H1 (cell line): ENCODE measurements around the gene ABCA2. TPM values are rescaled to one million over a fixed set of nuclear protein-coding genes. Genes with fewer than 3 reads are reported as not detected.
A peak's percentile ranks its signal among the peaks of the same experiment; 100 is the strongest.

Source experiments
- CTCF ChIA-PET: fragments of 300-600 bp; sonication (Branson Sonifier 250); formaldehyde crosslinking; loops from one replicate; lab custom pipeline; 2021; ENCODE audit not compliant: partially characterized antibody; lab: Charles Lee
- POLR2A ChIA-PET: fragments of 300-600 bp; sonication (Branson Sonifier 250); formaldehyde crosslinking; loops from one replicate; lab custom pipeline; 2021; ENCODE audit warnings: inconsistent platforms; ENCODE audit not compliant: partially characterized antibody; lab: Charles Lee
- DNase-seq, 2 experiments: peaks; one replicate each; pipeline versions ENCODE4 v3.0.0 to v3.0.0-alpha.2; 2010 to 2022; ENCODE audit warnings: low spot score in 2 of 2, low read depth in 1 of 2, mixed read lengths in 1 of 2
- FAIRE-seq: peaks from 2 replicates; lab custom pipeline; 2011; peaks lifted over from hg19 to GRCh38; lab: Jason Lieb, UNC
- H2AFZ ChIP-seq: 2 replicates; pipeline ENCODE4 v1.8.1; 2012; ENCODE audit warnings: low read length, inconsistent platforms
- H2AK5ac ChIP-seq: 2 replicates; pipeline ENCODE4 v1.6.1; 2013; ENCODE audit warnings: low read depth, low read length
- H2BK120ac ChIP-seq: replicated peaks from 2 replicates; pipeline ENCODE3; 2013; ENCODE audit warnings: low read depth, low read length, inconsistent platforms
- H2BK12ac ChIP-seq: 2 replicates; pipeline ENCODE4 v1.6.1; 2013; ENCODE audit warnings: low read depth, low read length
- H2BK15ac ChIP-seq: 2 replicates; pipeline ENCODE4 v1.6.1; 2013; ENCODE audit warnings: low read length
- H2BK20ac ChIP-seq: 2 replicates; pipeline ENCODE4 v1.6.1; 2013; ENCODE audit warnings: low read length
- H2BK5ac ChIP-seq: 2 replicates; pipeline ENCODE4 v1.6.1; 2013; ENCODE audit warnings: low read depth, low read length
- H3K14ac ChIP-seq: 2 replicates; pipeline ENCODE4 v1.6.1; 2013; ENCODE audit warnings: inconsistent platforms; ENCODE audit not compliant: insufficient read length
- H3K18ac ChIP-seq: 2 replicates; pipeline ENCODE4 v1.6.1; 2013; ENCODE audit warnings: low read length; ENCODE audit errors: extremely low read depth
- H3K23ac ChIP-seq: 2 replicates; pipeline ENCODE4 v1.6.1; 2013; ENCODE audit warnings: inconsistent platforms; ENCODE audit not compliant: insufficient read length
- H3K23me2 ChIP-seq: 2 replicates; pipeline ENCODE4 v1.6.1; 2013; ENCODE audit warnings: low read depth, low read length
- H3K27ac ChIP-seq: 2 replicates; pipeline ENCODE4 v1.6.1; 2011; ENCODE audit warnings: low read depth, low read length, inconsistent platforms
- H3K27me3 ChIP-seq, 4 experiments: replicated peaks in 1 of 4; 1 replicate in 1 of 4; 2 replicates in 3 of 4; pipeline versions ENCODE4 v1.6.1 to v1.8.1; 2011 to 2013; ENCODE audit warnings: low read length in 3 of 4, mild to moderate bottlenecking in 3 of 4, inconsistent platforms in 2 of 4, mixed read lengths in 2 of 4, moderate library complexity in 1 of 4; ENCODE audit not compliant: control insufficient read depth in 3 of 4, insufficient read depth in 3 of 4; ENCODE audit errors: extremely low read depth in 1 of 4
- H3K36me3 ChIP-seq, 4 experiments: 2 replicates each; pipeline versions ENCODE4 v1.6.1 to v1.8.1; 2011 to 2013; ENCODE audit warnings: mild to moderate bottlenecking in 4 of 4, low read length in 3 of 4, moderate library complexity in 2 of 4, control low read depth in 1 of 4, inconsistent platforms in 1 of 4; ENCODE audit not compliant: insufficient read depth in 4 of 4, control insufficient read depth in 2 of 4
- H3K4ac ChIP-seq: replicated peaks from 2 replicates; pipeline ENCODE3; 2013; ENCODE audit warnings: low read length, low read depth, mixed read lengths, inconsistent platforms; ENCODE audit not compliant: insufficient read length
- H3K4me1 ChIP-seq, 4 experiments: replicated peaks in 1 of 4; 1 replicate in 1 of 4; 2 replicates in 3 of 4; pipeline versions ENCODE4 v1.6.1 to v1.8.1; 2011 to 2013; ENCODE audit warnings: low read length in 3 of 4, inconsistent platforms in 2 of 4, mixed read lengths in 1 of 4; ENCODE audit not compliant: insufficient read depth in 4 of 4, control insufficient read depth in 3 of 4
- H3K4me2 ChIP-seq, 2 experiments: 2 replicates each; pipeline versions ENCODE4 v1.6.1 to v1.8.1; 2011 to 2013; ENCODE audit warnings: low read depth in 2 of 2, low read length in 2 of 2, control low read depth in 1 of 2, inconsistent platforms in 1 of 2, mild to moderate bottlenecking in 1 of 2; ENCODE audit not compliant: insufficient read depth in 1 of 2
- H3K4me3 ChIP-seq, 4 experiments: fragments of 200-600, 300-600 bp in 1 of 4; sonication (generic), shearing (Covaris generic), sonication (Bioruptor Twin) in 1 of 4; 2 replicates each; pipeline versions ENCODE4 v1.5.1 to v1.8.1; 2011 to 2016; ENCODE audit warnings: low read length in 4 of 4, low read depth in 3 of 4, control low read depth in 2 of 4, inconsistent platforms in 2 of 4, mild to moderate bottlenecking in 2 of 4, mixed read lengths in 1 of 4, moderate library complexity in 1 of 4; ENCODE audit not compliant: insufficient read depth in 2 of 4; ENCODE audit errors: extremely low read depth in 1 of 4
- H3K56ac ChIP-seq: replicated peaks from 2 replicates; pipeline ENCODE3; 2013; ENCODE audit warnings: low read depth, mild to moderate bottlenecking, mixed read lengths, low read length, inconsistent platforms; ENCODE audit not compliant: insufficient read length
- H3K79me1 ChIP-seq: 2 replicates; pipeline ENCODE4 v1.6.1; 2013; ENCODE audit warnings: low read depth, low read length, control low read depth
- H3K79me2 ChIP-seq, 2 experiments: 2 replicates each; pipeline versions ENCODE4 v1.6.1 to v1.8.1; 2012 to 2013; ENCODE audit warnings: low read length in 2 of 2, mild to moderate bottlenecking in 2 of 2, inconsistent platforms in 1 of 2; ENCODE audit not compliant: insufficient read depth in 2 of 2, control insufficient read depth in 1 of 2
- H3K9ac ChIP-seq, 4 experiments: replicated peaks in 1 of 4; 1 replicate in 1 of 4; 2 replicates in 3 of 4; pipeline versions ENCODE4 v1.6.1 to v1.8.1; 2011 to 2013; ENCODE audit warnings: low read depth in 3 of 4, low read length in 3 of 4, control low read depth in 2 of 4, mild to moderate bottlenecking in 2 of 4, moderate library complexity in 2 of 4, inconsistent platforms in 1 of 4; ENCODE audit errors: extremely low read depth in 1 of 4
- H3K9me3 ChIP-seq, 2 experiments: 2 replicates each; pipeline versions ENCODE4 v1.6.1 to v1.8.1; 2012 to 2013; ENCODE audit warnings: mild to moderate bottlenecking in 2 of 2, moderate library complexity in 2 of 2, control low read depth in 1 of 2, inconsistent platforms in 1 of 2, low read depth in 1 of 2, low read length in 1 of 2, mixed read lengths in 1 of 2; ENCODE audit not compliant: insufficient read depth in 2 of 2
- H4K20me1 ChIP-seq, 2 experiments: replicated peaks in 1 of 2; 2 replicates each; pipeline versions ENCODE3 to v1.8.1; 2011 to 2013; ENCODE audit warnings: inconsistent platforms in 2 of 2, low read length in 2 of 2, mild to moderate bottlenecking in 1 of 2; ENCODE audit not compliant: insufficient read depth in 2 of 2, control insufficient read depth in 1 of 2
- H4K5ac ChIP-seq: 2 replicates; pipeline ENCODE4 v1.6.1; 2013; ENCODE audit warnings: low read length, low read depth, mixed read lengths, inconsistent platforms; ENCODE audit not compliant: insufficient read length
- H4K8ac ChIP-seq: 2 replicates; pipeline ENCODE4 v1.8.0; 2013; ENCODE audit warnings: mild to moderate bottlenecking, moderate library complexity, low read length, inconsistent platforms; ENCODE audit not compliant: insufficient read depth; ENCODE audit errors: extremely low read depth
- H4K91ac ChIP-seq: replicated peaks from 2 replicates; pipeline ENCODE3; 2013; ENCODE audit warnings: low read length, mixed read lengths, inconsistent platforms; ENCODE audit not compliant: insufficient read length
- BRCA1 ChIP-seq: IDR thresholded peaks from 2 replicates; pipeline ENCODE4 v1.6.1; 2012; ENCODE audit warnings: low read depth, low read length, improper control_type of control experiment
- EGR1 ChIP-seq: IDR thresholded peaks from 2 replicates; pipeline ENCODE4 v1.6.1; 2011; ENCODE audit warnings: low read depth, low read length, borderline replicate concordance
- EZH2 ChIP-seq: fragments of 200-600 bp; sonication (generic); IDR thresholded peaks from 2 replicates; pipeline ENCODE4 v1.7.1; 2012; ENCODE audit warnings: low read depth, mild to moderate bottlenecking, moderate library complexity, low read length, inconsistent platforms; ENCODE audit not compliant: severe bottlenecking
- GTF2F1 ChIP-seq: IDR thresholded peaks from 2 replicates; pipeline ENCODE4 v1.6.1; 2012; ENCODE audit warnings: low read depth, low read length, improper control_type of control experiment, borderline replicate concordance
- KDM4A ChIP-seq: IDR thresholded peaks from one replicate; pipeline ENCODE4 v1.7.1; 2012; ENCODE audit warnings: low read depth, mild to moderate bottlenecking, moderate library complexity, low read length, inconsistent platforms; ENCODE audit not compliant: severe bottlenecking
- MAX ChIP-seq: IDR thresholded peaks from 2 replicates; pipeline ENCODE4 v1.6.1; 2012; ENCODE audit warnings: inconsistent platforms
- PHF8 ChIP-seq: fragments of 200-600 bp; sonication (generic); conservative IDR thresholded peaks from 2 replicates; pipeline ENCODE4 v1.7.1; 2012; ENCODE audit warnings: low read depth, mild to moderate bottlenecking, inconsistent platforms, low read length, moderate library complexity
- RAD21 ChIP-seq, 2 experiments: IDR thresholded peaks in 1 of 2; conservative IDR thresholded peaks in 1 of 2; 2 replicates each; pipeline ENCODE4 v1.6.1; 2011; ENCODE audit warnings: low read depth in 2 of 2, low read length in 2 of 2, improper control_type of control experiment in 1 of 2, inconsistent platforms in 1 of 2, mild to moderate bottlenecking in 1 of 2, moderate library complexity in 1 of 2
- SAP30 ChIP-seq: fragments of 300-600 bp; sonication (generic); IDR thresholded peaks from 2 replicates; pipeline ENCODE4 v1.7.1; 2012; ENCODE audit warnings: low read length, moderate library complexity, mild to moderate bottlenecking, inconsistent platforms; ENCODE audit not compliant: insufficient read depth, insufficient replicate concordance
- SIX5 ChIP-seq: IDR thresholded peaks from 2 replicates; pipeline ENCODE4 v1.6.1; 2011; ENCODE audit warnings: mild to moderate bottlenecking, low read depth, low read length
- TAF1 ChIP-seq: IDR thresholded peaks from 2 replicates; pipeline ENCODE4 v1.6.1; 2011; ENCODE audit warnings: mild to moderate bottlenecking, low read depth, low read length
- TCF12 ChIP-seq: IDR thresholded peaks from 2 replicates; pipeline ENCODE4 v1.6.1; 2011; ENCODE audit warnings: low read depth, mild to moderate bottlenecking, low read length
- YY1 ChIP-seq: IDR thresholded peaks from 2 replicates; pipeline ENCODE4 v1.6.1; 2011; ENCODE audit warnings: low read depth, mild to moderate bottlenecking, low read length
- WGBS, 2 experiments: shearing (Covaris generic) in 1 of 2; methylation state at CpG; one replicate each; pipeline versions ENCODE4 v1.1.6 to v1.1.7; 2013 to 2015; ENCODE audit warnings: low lambda C conversion rate in 2 of 2, mixed read lengths in 2 of 2, inconsistent platforms in 1 of 2, low coverage in 1 of 2, missing lambda C conversion rate in 1 of 2; ENCODE audit not compliant: insufficient replicate concordance in 2 of 2, insufficient coverage in 1 of 2, insufficient read length in 1 of 2; ENCODE audit errors: extremely low coverage in 1 of 2, missing lambda C conversion rate in 1 of 2; 5-methylcytosine and 5-hydroxymethylcytosine counted together
- polyA plus RNA-seq, 7 experiments: library from polyadenylated mRNA; depleted of rRNA in 3 of 7; stranded (reverse) in 5 of 7; unstranded in 2 of 7; fragments of >200 nt in 5 of 7; fragments of 200-250 nt in 2 of 7; gene quantifications; 1 replicate in 5 of 7; 2 replicates in 1 of 7; 4 replicates in 1 of 7; pipeline versions ENCODE4 v1.2.1 to v1.2.3, GENCODE V29; 2011 to 2013; ENCODE audit warnings: missing spikeins in 2 of 7, mixed read lengths in 2 of 7
- total RNA-seq: library from RNA; stranded (reverse); fragmentation: NEBNext Ultra II Directional; extraction: Animal tissue kit (Norgen Biotek cat#: 25700); gene quantifications from 2 replicates; pipeline ENCODE4 v1.2.1, GENCODE V29; 2021

The ABCA2 gene
- total and polyA plus RNA-seq, 2 of the 8 experiments (the other 6 are each of a cell fraction or from before 2014, with no cell fraction given): 12.5 to 14.3 TPM

- FAIRE-seq (no peak), DNase-seq (peak in 1 of 2 experiments; percentile 90)
- Histone ChIP-seq H3K27ac (no peak overlapping the region), H3K4me1 (peaks cover 0 to 12% (median 5%) of the 10 kb centered on the region in 4 experiments; a peak in 5 of 7 replicates), H3K18ac (no peak overlapping the region), H4K8ac (no peak overlapping the region; the same call in 1 of the 2 replicates), H3K27me3 (peaks cover 0 to 5% (median 2%) of the 10 kb centered on the region in 4 experiments; a peak in 2 of 7 replicates), H2BK12ac (no peak overlapping the region), H3K79me2 (no peaks in the 10 kb centered on the region), H2BK20ac (no peak overlapping the region), H2AFZ (no peak overlapping the region), H2AK5ac (no peak overlapping the region), H3K9me3 (no peaks in the 10 kb centered on the region), H4K91ac (peak overlapping the region; percentile 40), H3K9ac (no peak overlapping the region), H4K5ac (no peak overlapping the region), H4K20me1 (peaks cover 0 to 2% of the 10 kb centered on the region in 2 experiments), H3K4me2 (no peak overlapping the region), H3K23ac (no peak overlapping the region), H3K4me3 (no peak overlapping the region), H3K23me2 (peaks cover 8% of the 10 kb centered on the region; the same call in 1 of the 2 replicates), H3K56ac (peak overlapping the region; percentile 46), H3K14ac (no peak overlapping the region), H2BK5ac (no peak overlapping the region), H3K36me3 (no peaks in the 10 kb centered on the region), H3K79me1 (no peaks in the 10 kb centered on the region), H2BK15ac (peak overlapping the region; percentile 3; the same call in 1 of the 2 replicates), H2BK120ac (no peak overlapping the region), H3K4ac (no peak overlapping the region)
- POLR2A ChIA-PET: interaction anchor here (0.7 to 2.8 kb wide), 4 partner anchors 10 to 216 kb away, joined by 3 to 10 read pairs (median 4); partner anchors contain the start of genes CLIC3 and PAXX
- 82% methylated on average over 14 of the region's 14 CpGs; no CpG with 5 or more reads in 1 of the 2 experiments for WGBS, 2 experiments
- CTCF ChIA-PET: interaction anchor here (0.5 to 5.6 kb wide), 28 partner anchors 9 to 836 kb away, joined by 3 to 45 read pairs (median 5); partner anchors contain the start of genes ABCA2, AJM1, CLIC3 and LCN12
- no peak for TF ChIP-seq TAF1
- no peak for TF ChIP-seq BRCA1
- TF ChIP-seq MAX: peak; percentile 76; the same call in 1 of the 2 replicates
- no peak for TF ChIP-seq KDM4A
- TF ChIP-seq EZH2: no peak
- no peak for TF ChIP-seq TCF12
- TF ChIP-seq RAD21 (IDR thresholded peaks at IDR 0.05 in 1 of 2, conservative IDR thresholded peaks at IDR 0.05 in 1 of 2; ENCODE audit: low read depth in 2 of 2, low read length in 2 of 2): peak; percentile 65 to 83
- no peak for TF ChIP-seq SAP30
- no peak for TF ChIP-seq GTF2F1
- TF ChIP-seq SIX5: no peak
- peak; percentile 15; the same call in 1 of the 2 replicates for TF ChIP-seq YY1
- no peak for TF ChIP-seq PHF8
- no peak for TF ChIP-seq EGR1
These were observed 52.4 kb downstream of the ABCA2 start for GRCh38 chr9:136975644-136976043.
